Stimulated activated CD4-positive, alpha-beta T cell treated with anti-CD3 and anti-CD28 coated beads, TNF-alpha, amount 100 ng/mL, for 4 hours (primary cell): ENCODE measurements around the gene PRSS23.

Experiments used
- DNase-seq, 3 experiments: peaks; one replicate each; pipeline ENCODE4 v3.0.0-alpha.2; 2020; ENCODE audit warnings: low read depth in 3 of 3

PRSS23 gene

DNA sequence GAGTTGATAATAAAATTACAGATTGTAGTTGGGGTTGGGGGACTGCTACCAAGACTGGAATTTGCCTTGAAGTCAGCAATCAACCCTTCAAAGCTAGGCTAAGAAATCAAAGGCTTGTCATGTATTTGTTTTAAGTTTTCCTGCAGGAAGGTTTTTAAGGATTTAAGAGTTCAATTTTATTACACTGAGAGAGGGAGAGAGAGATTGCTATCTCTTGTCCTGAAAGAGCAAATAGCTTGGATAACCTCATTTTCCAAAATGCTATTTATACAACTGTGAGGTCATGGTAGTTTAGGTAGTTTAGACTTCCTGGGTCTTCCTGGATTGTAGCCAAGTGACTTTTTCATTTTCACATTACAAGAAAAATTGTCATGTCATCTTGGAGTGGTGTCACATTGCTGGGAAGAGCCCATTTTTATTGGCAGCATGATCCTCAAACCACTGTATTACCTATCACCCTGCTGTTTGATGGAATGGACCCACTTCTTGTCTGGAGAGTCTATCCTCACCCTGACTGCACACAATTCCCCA lies 10.1 kb upstream of the PRSS23 start:
- DNase-seq: no peak

DNA sequence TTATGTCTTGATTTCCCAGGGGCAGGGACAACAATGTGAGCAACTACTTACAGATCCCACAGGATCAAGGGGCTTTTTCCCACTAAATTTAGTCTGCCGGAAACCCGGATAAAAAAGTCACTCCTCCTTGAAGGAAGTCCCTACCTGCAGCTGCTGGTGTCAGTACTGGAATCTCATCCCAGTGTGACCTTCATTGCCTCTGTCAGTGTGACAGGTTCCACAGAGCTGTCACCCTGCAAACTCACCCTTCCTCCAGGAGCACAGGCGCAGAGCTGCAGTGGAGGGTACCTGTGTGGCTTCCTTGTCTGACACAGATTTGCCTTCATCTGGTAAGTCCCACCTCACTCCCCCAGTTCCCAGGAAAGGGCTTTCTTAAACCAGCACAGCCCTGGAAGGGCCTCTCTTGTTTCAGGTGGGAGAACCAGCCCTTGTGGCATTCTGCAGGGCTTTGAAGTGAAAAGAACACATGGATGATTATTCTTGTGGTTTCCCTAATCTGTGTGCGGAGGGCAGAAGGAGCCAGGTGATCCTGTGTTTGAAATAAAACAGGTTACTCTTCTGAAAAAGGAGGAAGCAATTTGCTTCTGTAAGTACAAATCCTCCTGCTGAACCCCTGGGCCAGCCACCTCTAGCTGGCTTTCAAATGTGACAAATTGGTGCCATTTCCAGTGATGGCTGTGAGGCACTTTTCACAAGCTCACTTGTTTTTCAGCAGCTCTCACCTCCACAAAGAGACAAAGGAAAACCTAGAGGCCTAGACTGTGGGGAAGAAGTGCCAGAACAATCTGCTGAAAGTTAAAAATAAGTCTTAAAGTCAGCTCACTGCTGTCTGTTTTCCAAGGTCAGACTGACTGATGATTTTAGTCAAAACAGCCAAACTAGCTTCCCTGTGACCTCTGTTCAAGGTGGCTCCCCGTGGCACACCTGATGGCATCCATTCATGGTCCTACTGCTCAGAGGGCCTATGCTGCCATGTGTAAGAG lies 9.2 kb upstream of the PRSS23 start:
- no peak for DNase-seq

DNA sequence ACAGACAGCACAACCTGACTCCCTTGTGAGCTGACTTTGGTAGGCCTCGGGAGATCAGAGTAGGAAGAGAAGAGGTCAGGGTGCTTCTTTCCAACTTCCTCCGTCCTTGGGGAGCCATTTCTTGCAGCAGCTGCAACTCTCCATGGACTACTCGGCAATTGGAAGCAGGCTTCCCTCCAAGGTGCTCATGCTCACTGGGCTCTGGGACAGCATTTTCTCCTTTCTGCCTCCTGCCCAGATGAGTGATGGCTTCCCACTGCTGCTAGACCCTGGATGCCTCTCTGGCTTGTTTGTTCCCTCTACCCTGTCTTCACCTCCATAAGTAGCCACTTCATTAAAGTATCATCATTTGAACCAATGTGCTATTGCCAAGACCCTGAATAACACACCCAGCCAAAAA lies 8.2 kb upstream of the PRSS23 start:
- no peak for DNase-seq

DNA sequence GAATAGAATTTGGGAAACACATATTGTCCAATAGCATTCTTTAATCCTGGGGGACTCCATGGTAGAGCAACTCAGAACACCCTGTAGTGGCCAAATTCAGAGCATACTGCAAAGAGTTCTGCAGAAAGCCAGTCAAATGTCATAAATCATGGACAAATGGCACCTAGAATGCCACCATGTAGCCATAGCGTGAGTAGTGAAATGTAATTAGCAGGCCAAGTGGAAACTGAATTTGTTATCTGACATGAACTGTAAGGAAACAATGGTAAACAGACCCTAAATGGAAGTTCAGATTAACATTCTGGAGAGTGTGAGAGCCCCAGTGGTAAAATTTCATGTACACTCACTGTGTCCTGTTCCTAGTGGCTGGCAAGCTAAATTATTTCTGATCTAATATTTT lies 7.0 kb upstream of the PRSS23 start:
- no peak for DNase-seq

DNA sequence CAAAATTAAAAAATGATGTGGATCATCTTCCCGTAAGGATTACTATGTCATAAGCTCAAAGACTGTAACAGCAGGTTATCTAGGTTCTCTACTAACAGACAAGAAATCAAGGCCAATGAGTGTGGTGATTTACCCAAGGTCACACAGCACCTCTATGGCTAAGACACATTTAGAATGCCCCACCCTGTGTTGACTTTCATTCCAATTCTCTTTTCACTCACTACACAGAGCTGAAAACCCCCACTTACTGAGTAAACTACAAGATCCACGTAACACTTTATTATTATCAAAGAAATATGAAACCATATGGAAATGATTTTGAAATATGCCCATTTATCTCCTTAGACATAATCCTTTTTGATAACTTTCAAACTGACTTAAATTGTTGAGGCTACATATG lies 4.8 kb upstream of the PRSS23 start:
- no peak for DNase-seq

DNA sequence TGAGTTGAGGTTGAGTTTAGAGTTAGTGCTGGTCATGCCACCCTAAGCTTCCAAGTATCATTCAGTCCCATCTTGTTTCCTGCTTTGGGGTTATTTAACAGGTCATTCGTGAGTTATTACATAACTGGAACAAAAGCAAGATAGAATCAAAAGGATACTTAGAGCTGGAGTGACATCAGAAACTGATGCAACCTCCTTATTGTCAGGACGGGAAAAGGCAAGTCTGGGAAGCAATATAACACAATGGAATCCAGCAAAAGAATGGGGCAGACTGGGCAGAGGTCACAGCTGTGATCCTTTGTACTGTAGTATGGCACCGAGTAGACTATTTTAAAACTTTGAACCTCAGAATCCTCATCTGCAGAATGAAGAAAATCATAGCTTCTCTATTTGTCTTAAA lies 4.4 kb upstream of the PRSS23 start:
- no peak for DNase-seq

DNA sequence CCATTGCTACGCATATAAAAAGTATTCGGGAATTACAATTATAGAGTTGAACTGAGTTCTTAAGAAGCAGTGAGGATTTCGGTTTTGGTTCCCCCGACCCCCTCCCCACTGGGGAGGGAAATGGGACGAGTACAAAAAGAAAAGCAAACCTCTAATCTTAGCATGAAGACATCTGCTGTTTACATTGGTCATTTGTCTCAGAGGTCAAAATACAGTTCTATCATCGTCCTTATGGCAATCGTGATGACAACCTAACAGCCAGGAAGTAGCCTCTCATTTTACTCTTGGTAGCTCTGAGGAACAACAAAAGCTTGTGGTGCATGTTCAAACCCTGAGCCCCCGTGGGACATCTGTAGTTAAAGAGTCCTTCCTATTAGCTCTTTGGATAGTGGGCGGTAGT lies 3.2 kb upstream of the PRSS23 start:
- DNase-seq: no peak

DNA sequence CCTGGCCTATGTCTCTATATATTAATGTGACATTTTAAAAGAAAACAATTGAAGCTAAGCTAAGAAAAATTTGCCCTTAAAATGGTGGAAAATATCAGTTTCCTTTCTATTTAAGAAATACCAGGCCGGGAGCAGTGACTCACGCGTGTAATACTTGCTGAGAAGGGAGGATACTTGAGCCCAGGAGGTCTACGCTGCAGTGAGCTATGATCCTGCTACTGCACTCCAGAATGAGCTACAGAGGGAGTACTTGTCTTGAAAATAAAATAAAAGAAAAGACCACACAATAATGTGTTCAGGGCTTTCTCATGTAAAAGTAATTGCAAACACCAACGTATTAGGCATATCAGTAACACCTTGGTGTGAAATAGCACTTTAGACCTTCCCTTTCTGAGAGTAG lies 1.4 kb upstream of the PRSS23 start:
- no peak for DNase-seq

DNA sequence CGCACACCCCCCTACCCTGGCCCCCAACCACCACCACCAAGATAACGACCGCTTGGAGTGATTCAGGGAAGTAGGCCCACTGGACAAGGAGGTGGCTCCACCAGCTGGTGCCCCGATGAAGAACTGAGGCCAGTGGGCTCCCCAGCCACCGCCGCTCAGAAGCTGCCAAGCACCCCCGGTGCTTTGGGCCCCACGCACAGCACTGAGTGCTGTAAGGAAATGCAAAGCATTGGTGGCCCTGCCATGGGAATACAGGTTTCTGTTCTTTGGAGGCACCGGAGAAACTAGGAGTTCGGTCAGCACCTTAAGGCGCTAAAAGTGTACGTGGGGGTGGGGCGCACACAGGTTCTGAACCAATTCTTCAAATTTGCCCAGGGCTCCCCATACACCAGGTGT lies 664 bp upstream of the PRSS23 start:
- no peak for DNase-seq

DNA sequence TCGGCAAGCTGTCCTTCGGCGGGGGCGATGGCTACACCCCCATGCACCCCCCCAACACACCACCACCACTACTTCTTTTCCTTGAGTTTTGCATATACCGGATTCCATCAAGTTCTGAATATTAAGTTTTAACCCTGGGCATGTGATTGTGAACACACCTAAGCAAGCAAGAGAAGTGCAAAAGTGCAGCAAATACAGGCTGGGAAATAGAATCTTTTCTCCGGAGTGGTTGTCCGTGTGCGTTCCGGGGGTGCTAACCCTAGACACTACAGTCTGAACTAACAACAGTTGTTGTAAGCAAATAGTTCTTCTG lies 574 bp downstream of the PRSS23 start:
- DNase-seq: no peak

DNA sequence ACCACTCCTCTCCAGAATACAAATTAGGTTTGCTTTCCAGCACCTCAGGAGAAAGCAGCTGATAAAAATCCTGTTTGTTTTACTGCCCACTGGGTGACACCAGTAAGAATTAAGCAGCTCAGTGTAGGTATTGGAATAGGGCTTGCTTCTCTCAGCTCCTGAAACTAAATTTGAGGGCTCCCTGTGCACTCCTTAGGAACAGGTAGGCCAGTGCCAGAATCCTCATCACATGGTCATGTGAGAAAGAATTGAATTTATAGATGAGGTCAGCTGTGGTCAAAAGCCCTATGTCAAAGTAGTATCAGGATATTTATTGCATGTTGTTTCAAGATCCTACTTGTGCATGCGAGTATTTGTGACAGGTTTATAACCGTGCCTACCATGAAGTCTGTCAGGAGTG lies 1.0 kb downstream of the PRSS23 start:
- no peak for DNase-seq

DNA sequence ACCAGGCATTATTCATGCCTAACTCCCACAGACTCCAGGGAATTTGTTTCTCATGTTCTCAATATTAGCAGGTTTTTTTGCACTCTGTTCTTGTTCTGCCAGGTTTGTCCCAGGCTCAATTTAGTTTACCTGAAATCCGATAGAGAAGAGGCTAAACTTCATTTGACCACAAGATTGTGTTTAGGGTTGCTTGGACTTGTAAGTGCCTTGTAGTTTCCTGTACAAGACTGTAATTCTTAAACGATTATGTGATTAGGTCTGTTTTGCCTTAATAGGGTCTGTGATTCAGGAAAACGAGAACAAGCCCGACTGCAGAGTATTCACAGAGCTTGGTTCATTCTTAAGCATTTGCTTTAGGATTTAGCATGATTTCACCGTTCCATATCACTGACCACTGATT lies 1.8 kb downstream of the PRSS23 start:
- no peak for DNase-seq

DNA sequence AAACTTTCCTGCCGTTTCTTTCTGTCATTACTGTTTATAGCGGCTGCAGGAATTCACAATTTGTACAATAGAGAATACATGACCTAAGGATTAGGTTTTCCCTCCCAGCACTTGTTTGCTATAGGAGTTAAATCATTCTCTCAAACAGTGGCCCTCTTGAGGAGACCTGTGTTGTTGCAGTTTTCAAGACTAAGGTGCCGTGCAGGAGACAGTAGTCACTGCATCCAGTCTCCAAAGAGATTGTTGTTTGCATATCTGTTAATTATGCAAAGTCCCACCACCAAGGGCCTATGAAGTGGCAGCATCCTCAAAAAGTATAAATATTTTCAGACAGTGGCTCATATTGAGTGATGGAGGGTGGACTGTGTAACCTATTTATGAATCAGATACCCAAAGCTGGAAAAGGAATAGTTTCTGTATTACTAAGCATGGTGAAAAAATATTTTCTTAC lies 2.3 kb downstream of the PRSS23 start:
- DNase-seq: no peak

DNA sequence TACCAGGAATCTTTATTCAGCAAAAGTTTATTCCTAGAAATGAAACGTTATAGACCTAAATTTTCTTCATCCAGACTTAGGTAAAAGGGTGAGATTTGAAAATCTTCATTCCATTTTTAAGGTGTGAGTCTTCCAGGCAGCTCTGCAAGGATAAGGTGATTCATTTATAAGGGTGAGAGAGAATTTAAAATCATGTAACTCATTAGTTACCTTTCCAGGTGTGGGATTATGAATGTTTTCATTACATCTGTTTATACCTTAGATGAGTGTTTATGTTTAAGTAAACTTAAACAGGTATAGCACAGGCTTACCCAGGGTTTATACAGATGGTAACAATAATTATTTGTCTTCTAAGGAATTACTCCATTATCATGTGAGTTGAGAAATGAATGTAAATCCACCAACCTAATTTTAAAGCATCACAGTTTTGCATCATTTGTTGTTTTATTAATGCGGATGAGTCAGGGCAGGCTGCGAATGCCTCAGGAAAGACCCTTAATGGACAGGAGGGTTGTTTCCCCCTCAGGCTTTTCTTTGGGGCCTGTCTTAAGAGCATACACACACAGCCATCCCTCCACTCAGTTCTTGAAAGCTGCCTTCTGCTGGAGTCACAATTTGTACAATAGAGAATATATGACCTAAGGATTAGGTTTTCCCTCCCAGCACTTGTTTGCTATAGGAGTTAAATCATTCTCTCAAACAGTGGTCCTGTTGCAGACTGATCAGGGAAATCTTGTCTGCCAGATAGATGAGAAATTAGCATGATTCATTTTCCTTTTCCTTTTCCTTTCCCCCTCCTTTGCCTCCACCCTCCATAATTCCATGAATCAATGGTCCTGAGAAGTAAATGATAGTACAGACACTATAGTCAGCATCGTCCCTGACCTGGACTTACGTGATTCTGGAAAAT lies 3.0 kb downstream of the PRSS23 start:
- no peak for DNase-seq

DNA sequence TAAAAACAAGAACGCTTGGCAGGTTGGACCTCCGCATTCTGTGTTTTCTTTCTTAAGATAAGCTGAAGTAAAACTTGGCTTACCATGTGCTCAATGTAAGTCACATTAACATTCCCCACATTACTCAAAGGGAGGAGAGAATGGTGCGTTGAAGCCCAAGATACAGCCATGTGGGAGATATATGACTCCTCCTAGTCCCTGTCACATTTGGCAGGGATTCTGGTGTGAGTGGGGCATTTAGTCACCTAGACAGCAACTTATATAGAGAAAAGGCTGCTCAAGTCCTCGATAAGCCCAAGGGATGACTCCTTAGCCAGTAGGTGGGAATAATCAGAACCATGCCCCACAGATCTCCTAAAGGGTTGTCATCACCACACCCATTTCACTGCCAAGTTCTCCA lies 4.6 kb downstream of the PRSS23 start:
- DNase-seq: no peak

DNA sequence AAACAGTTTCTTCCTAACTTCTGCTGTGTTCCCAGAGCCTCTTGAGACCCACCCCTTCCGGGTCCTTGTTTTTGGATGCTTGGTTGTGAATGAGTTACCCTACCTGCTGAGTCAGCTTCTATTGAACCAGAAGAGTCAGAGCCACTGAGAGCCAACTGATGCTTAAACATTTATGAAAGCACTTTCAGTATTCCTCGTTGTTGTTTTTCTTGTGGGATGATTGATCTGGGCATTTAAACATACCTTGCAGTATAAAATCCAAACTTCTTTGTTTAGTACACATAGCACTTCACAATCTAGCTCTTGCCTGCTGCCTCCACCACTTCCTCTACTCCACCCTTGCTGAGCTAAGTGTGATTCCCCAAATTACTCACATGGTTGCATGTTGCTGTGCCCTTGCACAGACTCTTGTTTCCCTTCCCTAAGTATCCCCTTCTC lies 5.5 kb downstream of the PRSS23 start:
- no peak for DNase-seq

DNA sequence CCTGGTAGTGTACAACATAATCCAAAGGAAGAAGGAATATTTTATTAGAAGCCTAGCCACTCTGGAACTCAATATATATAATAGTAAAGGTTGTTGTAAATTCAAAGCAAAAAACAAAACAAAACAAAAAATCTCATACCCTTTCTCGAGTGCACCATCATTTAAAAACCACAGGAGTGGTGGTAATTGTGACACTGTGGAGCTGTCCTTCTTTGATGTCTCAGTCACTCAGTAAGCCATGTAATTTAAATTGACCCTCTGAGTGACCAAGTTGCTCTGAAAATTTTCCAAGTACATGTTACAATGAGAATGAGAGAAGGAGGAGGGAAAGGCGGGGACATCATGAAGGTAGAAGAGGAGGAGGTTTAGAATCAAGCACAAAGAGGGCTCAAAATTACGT lies 6.6 kb downstream of the PRSS23 start:
- DNase-seq: no peak

DNA sequence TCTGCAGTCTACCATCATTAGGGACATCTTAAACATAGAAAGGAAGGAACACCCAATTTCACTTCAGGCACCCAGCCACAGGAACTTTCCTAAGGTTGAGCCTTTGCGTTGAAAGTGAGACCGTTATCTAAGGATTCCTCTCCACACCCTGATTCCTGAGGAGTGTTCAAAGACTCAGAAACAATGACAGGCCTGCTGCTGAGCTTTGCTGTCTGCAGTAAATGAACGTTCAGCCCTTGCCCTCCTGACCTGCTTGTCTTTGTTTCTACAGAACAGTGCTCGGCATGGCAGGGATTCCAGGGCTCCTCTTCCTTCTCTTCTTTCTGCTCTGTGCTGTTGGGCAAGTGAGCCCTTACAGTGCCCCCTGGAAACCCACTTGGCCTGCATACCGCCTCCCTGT lies 7.0 kb downstream of the PRSS23 start:
- no peak for DNase-seq

DNA sequence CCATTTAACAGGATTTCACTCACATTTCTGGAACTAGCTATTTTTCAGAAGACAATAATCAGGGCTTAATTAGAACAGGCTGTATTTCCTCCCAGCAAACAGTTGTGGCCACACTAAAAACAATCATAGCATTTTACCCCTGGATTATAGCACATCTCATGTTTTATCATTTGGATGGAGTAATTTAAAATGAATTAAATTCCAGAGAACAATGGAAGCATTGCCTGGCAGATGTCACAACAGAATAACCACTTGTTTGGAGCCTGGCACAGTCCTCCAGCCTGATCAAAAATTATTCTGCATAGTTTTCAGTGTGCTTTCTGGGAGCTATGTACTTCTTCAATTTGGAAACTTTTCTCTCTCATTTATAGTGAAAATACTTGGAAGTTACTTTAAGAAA lies 9.2 kb downstream of the PRSS23 start:
- DNase-seq: no peak

DNA sequence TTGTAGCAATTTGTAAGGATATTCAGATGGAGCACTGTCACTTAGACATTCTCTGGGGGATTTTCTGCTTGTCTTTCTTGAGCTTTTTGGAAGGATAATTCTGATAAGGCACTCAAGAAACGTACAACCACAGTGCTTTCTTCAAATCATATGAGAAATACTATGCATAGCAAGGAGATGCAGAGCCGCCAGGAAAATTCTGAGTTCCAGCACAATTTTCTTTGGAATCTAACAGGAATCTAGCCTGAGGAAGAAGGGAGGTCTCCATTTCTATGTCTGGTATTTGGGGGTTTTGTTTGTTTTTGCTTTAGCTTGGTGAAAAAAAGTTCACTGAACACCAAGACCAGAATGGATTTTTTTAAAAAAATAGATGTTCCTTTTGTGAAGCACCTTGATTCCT lies 9.9 kb downstream of the PRSS23 start:
- no peak for DNase-seq

DNA sequence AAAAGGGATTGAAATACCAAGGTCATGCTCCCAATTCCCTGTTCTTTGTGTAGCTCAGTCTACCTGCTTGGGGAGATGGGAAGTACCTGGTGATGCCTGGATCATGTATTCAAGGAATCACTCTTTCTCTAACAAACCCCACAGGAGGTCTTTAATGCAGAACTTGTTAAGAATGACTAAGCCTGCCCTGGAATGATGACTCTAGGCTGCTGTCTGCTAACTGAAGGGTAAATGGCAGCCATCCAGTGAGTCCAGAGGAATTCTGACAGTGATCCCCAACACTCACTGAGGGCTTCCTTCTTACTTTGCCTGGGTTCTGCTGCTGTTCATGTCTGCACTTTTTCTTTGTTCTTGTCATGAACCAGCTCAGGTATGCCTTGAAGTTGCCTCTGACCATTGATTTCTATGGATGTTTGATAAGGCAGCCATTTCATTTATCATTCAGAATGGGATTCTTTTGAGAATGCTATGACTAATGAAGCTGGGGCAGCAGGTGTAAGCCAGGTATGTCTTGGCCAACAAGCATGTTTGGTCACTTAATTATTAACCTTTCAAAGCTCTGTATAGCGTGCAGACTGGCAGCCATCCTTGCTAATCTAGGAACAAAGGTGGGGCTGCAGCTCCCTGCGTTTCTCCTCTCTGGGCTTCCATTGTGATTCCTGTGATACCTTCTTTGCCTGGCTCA lies 11.4 kb downstream of the PRSS23 start:
- no peak for DNase-seq

DNA sequence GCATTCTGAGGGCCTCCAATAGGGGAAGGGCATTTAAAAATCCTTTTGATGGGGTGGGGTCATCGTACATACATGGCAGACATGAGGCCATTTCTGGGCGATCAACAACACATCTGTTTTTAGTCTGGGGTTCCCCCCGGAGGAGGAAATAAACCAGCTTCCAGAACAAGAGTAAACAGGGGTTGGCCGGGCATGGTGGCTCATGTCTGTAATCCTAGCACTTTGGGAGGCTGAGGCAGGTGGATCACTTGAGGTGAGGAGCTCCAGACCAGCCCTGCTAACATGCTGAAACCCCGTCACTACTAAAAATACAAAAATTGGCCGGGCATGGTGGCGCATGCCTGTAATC lies 12.0 kb downstream of the PRSS23 start:
- DNase-seq: no peak
